ENCODE data around the gene SULT1A2.

GRCh38 chr16:28585674-28586073, 11.2 kb downstream of the SULT1A2 start:
- TF ChIP-seq CTCF (IDR thresholded peaks at IDR 0.05 in 4 of 5, conservative IDR thresholded peaks at IDR 0.05 in 1 of 5) (no peak), POLR2A (IDR thresholded peaks at IDR 0.05) (no peak)

Data from gastrocnemius medialis (tissue), 4 donors.